IPS DF 4.7 (cell line): ENCODE results near the gene TRIO.

Source experiments
- DNase-seq: peaks from one replicate; pipeline ENCODE4 v3.0.0-alpha.2; 2013; ENCODE audit warnings: low spot score; ENCODE audit errors: extremely low read depth

TRIO gene

DNA sequence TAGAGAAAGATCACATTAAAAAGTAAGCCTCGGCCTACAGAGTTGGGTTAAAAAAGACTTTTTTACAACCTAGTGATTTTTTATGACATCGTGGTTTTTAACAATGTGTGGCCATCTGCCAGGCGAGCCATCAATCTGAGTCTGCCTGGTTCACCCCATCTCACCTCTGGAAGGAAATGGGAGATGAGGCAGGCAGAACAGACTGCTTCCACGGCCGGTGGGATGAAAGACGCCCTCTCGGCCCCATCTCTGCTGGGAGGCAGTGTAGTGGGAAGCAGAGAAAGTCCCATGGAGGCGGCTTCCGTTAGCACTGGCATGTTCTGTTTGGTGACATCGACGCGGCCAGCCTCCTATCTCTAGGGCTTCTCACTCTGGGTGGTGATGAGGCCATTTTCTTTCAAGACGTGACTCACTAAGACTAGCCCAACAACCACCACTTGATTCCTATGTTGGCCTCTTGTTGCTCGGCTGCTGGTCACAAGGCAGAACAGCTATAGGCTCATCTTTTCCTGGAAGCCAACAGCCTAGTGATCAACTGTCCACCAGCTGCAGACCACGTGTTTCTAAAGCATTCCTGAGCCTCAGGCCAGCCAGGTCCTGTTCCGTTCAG is 306.0 kb downstream of the TRIO start:
- no peak for DNase-seq

DNA sequence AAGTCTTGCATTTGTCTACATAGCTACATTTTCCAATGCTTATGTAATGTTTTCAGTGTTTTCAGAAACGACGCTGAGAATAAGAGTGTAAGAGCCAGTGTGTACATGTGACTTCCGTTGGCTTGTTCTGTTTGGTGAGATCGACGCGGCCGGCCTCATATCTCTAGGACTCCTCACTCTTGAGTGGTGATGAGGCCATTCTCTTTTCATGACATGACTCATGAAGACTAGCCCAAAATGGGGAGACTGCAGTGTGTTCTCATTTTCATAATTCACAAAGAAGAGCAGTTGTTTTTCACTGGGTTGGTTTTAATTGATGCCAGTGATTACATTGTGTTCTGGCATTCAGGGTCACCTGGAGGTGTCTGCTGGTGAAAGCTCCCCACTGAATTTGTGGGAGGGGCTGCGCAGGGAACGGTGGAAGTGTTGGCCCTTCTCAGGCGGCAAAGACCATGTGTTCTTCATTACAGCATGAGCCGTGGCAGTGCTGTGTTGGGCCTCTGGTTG is 306.9 kb downstream of the TRIO start:
- DNase-seq, result no peak

DNA sequence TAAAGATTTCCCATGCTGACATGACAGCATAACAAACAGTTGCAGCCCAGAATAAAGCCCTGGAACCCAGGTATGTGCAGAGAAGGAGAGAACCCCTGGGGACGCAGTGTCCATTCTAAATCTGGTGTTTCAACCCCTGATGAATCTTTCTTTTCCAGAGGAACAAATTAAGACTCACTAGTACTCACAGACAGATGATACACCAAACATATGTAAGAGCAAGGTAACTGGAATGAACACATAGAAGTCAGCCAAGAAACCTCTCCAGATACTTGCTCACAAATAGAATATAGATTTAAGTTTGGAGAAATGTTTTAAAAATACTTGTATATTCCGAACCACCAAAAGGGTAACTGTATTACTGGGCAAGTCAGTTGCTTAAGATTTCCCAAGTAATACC is 307.6 kb downstream of the TRIO start:
- no peak for DNase-seq

DNA sequence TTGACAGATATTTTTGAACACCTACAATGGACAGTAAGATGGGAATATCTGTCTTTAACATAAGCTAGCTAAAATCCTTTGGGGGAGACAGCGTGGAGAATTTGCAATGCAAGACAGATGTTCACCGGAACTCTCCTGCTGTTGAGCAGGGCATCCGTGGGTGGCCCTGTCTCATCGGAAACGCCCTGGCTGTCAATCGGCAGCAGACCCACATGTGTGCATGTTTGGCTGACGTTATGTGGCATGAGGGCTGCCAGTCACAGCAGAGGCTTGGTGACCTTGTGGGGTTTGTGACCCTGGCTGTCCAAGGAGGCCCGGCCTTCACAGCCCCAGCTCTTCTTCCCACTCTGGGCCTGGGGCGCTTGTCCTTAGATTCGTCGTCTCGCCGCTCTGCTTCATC is 308.7 kb downstream of the TRIO start:
- DNase-seq, result no peak

DNA sequence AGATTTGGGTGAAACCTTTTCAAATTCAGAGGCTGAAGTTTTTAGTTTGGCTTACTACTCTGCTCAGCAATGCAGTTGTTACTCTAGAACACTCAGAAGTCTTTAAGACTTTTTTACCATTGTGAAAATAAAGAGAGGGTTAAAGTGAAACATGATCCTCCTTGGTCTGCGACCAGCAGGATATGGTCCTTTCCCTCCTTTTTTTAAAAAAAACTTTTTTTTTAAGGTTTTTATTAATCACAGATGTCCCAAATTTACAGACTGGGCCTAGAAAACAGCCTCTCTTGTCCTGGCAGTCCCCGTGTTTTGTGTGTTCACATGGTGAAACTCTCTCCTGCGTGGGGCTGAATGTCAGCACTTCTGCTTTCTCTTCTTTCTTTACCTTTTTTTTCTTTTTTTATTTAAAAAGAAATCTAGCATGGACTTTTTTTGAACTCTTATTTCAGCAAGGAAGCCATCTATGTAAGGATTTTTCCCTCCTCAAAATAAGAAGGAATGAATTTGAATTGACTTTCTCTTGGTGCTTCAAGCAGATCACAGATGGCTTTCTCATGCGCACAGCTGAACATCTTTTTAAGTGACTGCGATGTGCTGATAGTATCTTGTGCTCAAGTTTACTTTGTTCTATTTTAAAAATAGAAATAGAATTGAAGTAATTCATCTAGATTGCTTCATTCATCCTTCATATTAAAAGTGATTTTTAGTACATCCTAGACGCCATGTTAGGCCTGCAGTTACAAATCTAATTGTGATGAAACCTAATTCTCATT is 309.7 kb downstream of the TRIO start:
- no peak for DNase-seq

DNA sequence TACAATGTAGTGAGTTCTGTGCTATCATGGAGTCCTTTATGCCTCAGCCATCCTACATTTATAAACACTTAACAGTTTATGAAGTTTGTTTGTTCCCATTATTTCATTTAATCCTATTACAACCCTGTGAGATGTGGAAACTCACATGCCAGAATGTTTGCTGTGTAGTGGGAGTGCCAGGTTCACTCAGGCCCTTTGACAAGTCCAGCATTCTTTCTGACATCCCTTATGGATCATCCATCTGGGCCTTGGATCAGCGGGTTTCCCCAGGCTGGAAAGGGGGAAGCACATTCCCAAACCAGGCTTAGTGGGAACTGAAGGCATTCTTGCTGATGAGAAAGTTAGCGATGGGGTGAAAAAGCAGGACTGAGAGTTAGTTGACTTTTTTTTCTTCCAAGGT is 310.3 kb downstream of the TRIO start:
- DNase-seq, result no peak

DNA sequence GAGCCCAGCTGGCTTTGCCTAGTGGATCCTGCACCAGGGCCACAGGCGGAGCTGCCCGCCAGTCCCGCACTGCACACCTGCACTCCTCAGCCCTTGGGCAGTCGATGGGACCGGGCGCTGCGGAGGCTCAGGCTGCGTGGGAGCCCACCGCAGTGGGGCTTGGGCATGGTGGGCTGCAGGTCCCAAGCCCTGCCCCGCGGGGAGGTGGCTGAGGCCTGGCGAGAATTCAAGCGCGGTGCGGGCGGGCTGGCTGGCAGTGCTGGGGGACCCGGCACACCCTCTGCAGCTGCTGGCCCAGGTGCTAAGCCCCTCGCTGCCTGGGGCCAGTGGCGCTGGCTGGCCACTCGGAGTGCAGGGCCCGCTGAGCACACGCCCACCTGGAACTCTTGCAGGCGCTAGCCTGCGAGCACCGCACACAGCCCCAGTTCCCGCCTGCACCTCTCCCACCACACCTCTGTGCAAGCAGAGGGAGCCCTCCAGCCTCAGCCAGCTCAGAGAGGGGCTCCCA is 312.7 kb downstream of the TRIO start:
- no peak for DNase-seq

DNA sequence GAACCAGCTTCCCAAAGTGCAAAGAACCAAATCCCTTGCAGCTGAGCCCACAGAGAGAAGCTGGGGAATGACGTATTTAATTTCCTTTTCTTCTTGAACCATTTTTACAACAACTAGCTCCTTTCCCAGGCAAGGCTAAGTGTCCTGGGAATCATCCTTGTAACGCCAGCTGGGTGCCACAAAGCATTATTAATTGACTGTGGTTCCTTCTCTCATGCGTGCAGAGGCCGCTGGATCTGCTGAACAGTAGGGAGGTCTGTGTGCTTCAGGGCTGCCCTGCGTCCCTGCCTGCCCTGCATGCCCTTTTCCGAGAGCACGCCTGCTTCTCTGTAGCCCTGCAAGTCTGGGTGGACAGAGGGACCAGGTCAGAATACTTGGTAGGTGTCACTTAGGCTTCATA is 314.3 kb downstream of the TRIO start:
- no peak for DNase-seq

DNA sequence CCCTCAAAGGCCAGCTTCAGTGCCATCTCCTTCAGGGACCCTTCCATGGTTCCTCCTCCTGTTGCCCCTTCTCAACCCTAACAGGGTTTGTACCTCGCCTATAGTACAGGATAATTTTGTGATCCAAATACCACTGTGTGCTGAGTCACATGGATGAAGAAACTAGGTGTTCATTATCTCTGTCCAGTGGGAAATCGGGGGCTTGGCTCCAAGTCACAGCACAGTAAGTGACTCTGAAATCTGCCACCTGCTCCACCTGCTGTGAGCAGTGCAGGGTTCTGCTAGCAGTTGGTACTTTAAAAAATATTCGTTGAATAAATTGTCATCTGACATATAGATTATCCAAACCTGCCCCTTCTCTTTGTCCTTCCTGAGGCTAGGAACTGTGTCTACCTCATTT is 315.3 kb downstream of the TRIO start:
- no peak for DNase-seq

DNA sequence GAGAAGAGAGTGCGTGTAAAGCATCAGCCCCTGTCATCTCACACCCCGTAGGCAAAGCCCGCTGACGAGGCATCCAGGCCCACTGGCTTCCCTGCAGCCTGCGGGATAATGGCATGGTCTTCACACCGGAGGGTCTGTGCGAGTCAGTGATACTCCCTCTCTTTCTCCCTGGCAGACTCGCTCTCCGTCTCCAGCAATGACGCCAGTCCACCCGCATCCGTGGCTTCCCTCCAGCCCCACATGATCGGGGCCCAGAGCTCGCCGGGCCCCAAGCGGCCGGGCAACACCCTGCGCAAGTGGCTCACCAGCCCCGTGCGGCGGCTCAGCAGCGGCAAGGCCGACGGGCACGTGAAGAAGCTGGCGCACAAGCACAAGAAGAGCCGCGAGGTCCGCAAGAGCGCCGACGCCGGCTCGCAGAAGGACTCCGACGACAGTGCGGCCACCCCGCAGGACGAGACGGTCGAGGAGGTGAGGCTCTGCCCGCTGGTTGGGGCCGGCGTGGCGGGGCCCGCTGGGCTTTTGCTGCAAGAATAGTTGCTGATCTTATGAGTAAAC is 317.8 kb downstream of the TRIO start:
- DNase-seq, result no peak

DNA sequence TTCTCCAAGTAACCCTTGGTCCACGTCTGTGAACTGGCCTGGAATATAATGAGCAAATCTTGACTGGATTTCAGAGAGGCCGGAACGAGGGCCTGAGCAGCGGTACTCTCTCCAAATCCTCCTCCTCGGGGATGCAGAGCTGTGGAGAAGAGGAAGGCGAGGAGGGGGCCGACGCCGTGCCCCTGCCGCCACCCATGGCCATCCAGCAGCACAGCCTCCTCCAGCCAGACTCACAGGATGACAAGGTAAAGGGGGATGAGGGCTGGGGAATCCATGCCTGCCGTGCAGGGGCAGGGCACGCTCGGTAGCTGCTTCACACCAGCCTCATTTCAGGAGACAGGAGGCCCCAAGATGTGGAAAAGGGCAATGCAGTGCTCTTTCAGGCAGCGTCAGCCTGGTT is 319.5 kb downstream of the TRIO start:
- DNase-seq, result no peak

DNA sequence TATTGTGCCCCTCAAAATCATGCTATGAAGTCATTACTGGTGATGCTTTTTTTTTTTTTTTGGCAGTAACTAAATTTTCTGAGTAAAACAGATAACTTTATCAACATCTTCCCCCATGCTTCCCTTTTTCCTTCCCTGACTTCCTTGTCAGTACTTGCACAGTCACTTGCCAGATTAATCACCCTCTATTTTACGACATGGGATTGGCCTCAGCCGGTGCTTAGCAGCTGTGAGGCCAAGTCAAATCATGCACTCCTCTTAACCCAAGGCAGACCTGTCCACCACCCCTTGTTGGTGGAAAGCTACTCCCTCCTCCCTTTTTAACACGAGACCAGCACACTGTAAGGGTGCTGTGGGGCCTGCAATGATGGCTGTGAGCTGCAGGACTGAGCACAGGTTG is 320.5 kb downstream of the TRIO start:
- DNase-seq, result no peak

DNA sequence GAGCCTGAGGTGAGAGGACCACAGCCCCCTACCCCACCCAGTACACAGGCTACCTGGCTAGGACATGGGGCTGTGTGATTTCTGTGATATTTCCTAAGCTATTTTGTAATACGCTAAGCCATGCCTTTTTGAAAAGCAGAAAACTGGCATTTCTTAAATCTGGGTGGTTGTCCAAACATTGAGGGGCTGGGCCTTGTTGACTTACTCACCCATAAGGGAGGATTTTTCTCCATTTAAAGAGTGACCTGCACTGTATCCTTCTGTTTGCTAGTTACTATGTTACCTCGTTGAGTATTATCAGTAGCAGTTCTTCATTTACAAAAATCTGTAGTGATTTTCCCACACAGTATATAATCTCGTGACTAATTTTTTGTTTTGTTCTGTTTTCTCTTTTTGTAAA is 321.0 kb downstream of the TRIO start:
- DNase-seq, result no peak

DNA sequence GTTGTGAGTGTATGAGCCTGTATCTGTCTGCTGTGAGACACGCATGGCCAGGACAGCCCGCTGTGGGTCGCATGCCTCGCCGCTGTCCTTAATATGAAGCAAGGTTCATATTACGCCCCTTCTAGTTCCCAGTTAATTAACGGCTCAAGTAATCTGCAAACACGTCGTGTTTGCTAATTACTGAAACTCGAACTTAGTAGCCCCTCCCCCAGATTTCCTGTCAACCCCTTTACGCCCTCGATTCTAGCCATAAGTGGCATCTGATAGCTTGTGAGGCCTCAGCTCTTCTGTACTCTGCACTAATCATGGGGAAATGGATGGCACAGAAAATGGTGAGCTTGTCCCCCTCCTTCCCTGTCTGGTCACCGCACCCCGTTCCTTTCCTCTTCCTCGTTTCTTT is 321.5 kb downstream of the TRIO start:
- DNase-seq, result no peak

DNA sequence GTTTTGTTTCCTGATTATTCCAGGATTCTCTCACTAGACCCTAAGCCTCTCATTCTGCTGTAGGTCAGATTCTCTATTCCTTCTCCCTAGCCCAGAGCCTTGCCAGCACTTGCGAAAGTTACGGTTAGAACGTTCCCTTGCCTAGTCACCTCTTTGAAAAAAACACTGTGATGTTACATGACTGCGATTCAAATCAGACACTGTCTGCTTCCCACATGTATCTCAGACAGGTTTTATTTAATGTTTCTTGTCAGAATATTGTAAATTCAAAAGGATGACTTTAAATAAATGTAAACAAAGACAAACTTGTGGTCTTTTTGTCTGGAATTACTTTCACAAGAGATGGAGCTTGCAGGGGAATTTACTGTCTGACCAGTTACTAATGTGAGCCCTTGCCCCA is 322.0 kb downstream of the TRIO start:
- no peak for DNase-seq

DNA sequence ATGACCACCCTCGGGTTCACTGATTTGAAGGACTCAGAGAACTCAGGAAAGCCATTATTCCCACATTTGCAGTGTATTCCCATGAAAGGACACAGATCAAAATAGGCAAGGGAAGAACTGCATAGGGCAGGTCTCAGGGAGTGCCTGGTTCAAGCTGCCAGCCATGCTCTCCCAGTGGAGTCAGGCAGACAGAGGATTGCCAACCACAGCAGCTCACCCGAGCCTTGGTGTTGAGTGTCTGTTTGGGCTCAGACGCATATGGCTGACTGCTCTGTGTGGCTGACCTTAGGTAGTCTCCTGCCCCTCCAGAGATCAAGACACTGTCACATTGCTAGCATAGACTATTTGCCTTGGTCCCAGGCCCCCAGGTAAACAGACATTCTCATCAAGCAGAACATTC is 322.6 kb downstream of the TRIO start:
- DNase-seq, result no peak

DNA sequence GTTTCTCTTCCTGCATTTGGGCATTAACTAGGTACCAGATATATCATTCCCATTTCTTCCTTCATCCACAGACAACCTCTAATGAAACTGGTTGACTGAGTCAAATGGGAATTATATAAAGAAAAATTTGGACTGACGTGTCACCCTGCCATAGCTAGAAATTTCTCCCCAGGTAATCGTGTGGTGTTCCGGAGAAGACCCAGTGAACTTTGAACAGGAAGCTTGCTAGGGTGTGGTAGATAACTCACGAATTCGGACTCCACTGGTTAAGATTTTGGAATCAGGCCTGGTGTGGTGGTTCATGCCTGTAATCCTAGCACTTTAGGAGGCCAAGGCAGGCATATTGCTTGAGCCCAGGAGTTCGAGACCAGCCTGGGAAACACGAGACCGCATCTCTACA is 324.1 kb downstream of the TRIO start:
- no peak for DNase-seq

DNA sequence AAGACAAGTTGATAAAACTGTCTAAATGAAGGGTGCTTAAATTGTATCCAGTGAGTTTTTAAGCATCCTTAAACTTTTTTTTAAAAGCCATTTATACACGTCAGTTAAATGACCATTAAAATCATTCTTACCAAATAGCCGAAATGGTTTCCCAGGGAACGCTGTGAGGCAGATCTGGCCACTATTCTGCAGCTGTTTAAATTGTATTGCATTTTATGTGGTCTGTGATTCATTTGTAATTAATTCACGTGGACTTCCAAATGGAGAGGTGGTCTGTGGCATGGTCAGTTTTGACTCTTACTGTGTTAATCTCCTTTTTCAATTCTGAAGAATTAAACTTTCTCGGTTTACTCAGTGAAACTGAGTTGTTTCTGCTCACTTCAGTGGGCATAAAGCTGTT is 324.7 kb downstream of the TRIO start:
- no peak for DNase-seq

DNA sequence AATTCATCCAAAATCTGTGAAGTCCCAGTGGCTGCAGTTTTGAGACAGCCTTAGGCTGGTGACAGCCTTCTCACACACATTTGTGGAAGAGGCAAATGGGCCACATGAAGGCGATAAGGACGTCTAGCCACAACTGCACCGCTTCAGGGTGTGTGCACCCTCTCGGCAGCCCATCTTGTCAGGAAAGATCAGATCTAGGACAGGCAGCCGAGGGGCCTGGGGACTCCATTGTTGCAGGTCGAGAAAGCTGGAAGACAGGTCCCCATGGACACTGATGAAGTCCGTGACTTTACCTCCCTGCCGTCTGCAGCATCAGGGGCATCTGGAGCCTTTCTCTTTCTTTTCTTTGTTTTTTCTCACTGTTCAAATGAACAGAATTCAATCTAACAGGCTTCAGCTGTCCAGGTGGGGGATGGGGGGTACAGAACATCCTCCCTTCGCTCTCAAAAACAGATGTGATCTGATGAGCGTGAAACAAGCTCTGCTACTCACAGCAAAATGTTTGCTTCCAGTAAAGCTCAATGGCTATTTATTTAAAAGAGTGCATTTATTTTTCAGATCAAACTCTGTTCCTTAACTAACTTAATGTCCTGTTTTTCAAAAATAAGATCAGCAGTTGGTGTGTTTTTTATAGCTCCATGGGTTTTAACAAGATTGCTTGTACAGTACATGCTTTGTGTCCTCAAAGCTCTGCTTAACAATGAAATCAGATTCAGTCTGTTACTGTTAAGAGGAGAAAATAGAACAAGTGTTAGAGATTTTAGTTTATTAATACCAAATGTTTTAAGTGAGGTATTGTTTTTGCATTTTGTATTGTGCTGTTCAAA is 326.6 kb downstream of the TRIO start:
- no peak for DNase-seq

DNA sequence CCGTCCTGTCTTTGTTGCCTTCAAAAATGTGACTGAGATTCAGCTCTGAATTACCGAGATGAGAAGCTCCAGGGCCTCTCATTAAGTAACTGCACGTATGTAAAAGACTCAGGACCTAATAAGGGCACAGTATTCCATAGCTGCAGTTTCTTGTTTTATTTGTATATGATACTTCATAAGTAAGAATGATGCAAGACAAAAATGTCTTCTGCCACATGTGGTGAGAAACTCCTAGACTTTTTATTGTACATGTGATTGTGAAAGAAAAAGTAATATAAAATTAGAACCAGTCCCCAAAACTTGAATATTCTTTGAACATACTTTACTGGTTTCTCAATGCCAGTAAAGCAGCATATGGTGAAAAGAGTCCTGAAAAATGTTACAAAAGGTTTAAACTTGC is 328.4 kb downstream of the TRIO start:
- no peak for DNase-seq

DNA sequence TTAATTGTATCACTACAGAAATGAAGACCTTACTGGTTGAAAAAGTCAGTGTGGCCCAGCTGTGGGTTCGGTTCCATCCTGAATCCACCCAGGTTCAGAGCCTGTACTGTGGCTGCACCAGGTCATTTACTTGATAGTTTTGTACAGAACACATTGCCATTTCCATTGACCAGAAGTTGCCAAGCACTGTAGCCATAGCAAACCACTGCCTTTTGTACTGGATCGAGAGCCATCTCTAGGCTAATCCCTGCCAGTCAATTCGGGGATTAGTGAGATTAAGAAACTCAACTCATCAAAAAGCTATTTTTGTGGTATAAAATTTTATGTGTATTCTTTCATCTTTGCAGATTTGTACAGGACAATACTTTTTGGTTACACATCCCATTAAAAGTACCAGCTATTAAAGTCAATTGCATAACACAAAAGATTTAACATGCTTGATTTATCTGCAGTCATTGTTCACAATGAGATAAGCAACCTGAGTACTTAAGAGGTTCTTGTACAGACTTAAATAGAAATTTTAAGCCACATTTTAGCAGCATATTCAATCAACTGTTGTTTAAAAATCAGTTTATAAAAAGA is 329.9 kb downstream of the TRIO start:
- DNase-seq, result no peak
